Measurements from ENCODE around the gene CCT7. TPM values are rescaled to one million over a fixed set of nuclear protein-coding genes. Genes with fewer than 3 reads are reported as not detected.

The CCT7 gene
- polyA plus RNA-seq, 2 of the 4 experiments (the other 2 are of a cell fraction) = 685 to 850 TPM

- Histone ChIP-seq H3K9me3 (no peaks in the 10 kb centered on the region), H3K4me1 (peaks cover 24% of the 10 kb centered on the region), H3K27ac (no peak overlapping the region), H3K4me2 (no peak overlapping the region), H3K4me3 (no peak overlapping the region)
- ChIA-PET POLR2A (no interaction called here), CTCF (interaction anchor here (0.9 to 8.4 kb wide), 3 partner anchors 11 to 52 kb away, joined by 3 to 33 read pairs (median 4); no protein-coding TSS in a partner anchor)
- ATAC-seq (no peak), FAIRE-seq (no peak), DNase-seq (ENCODE audit: low read depth in 1 of 2, low spot score in 1 of 2) (no peak)
- no peak for TF ChIP-seq ZSCAN20 (CRISPR knock-in tag; IDR thresholded peaks at IDR 0.05)
- no peak for TF ChIP-seq EHMT2 (IDR thresholded peaks at IDR 0.05; ENCODE audit: low read depth)
- TF ChIP-seq EHF (CRISPR knock-in tag; IDR thresholded peaks at IDR 0.05) = no peak
- no peak for TF ChIP-seq MYC (IDR thresholded peaks at IDR 0.05; ENCODE audit: borderline replicate concordance, low read length)
- TF ChIP-seq REST (IDR thresholded peaks at IDR 0.05) = no peak
- TF ChIP-seq CBX2 (IDR thresholded peaks at IDR 0.05; ENCODE audit: borderline replicate concordance, low read depth) = no peak
- no peak for TF ChIP-seq TFCP2L1 (CRISPR knock-in tag; IDR thresholded peaks at IDR 0.05)
- no peak for TF ChIP-seq NR3C1 (IDR thresholded peaks at IDR 0.05)
- TF ChIP-seq FOSL2 (IDR thresholded peaks at IDR 0.05) = no peak
- no peak for TF ChIP-seq FOSL2 (CRISPR knock-in tag; IDR thresholded peaks at IDR 0.05)
- WGBS (ENCODE audit: missing lambda C conversion rate) = 100% methylated on average over 1 of the region's 1 CpG
Measured at GRCh38 chr2:73238976-73239375, 4.9 kb downstream of the CCT7 start.

- no peak overlapping the region for H3K27ac ChIP-seq
- ChIA-PET CTCF (interaction anchor here (0.9 to 8.4 kb wide), 2 partner anchors 17 to 51 kb away, joined by 3 to 33 read pairs; no protein-coding TSS in a partner anchor), POLR2A (no interaction called here)
- TF ChIP-seq FOSB (CRISPR knock-in tag; IDR thresholded peaks at IDR 0.05) (no peak), FOXS1 (CRISPR knock-in tag; IDR thresholded peaks at IDR 0.05) (no peak), MAZ (IDR thresholded peaks at IDR 0.05; ENCODE audit: borderline replicate concordance, low read depth, low read length) (no peak), RARB (CRISPR knock-in tag; IDR thresholded peaks at IDR 0.05) (no peak), EHF (CRISPR knock-in tag; IDR thresholded peaks at IDR 0.05) (no peak), CTCF (IDR thresholded peaks at IDR 0.05) (no peak), CHD4 (IDR thresholded peaks at IDR 0.05; ENCODE audit: borderline replicate concordance) (no peak), EP300 (IDR thresholded peaks at IDR 0.05) (no peak), JUN (IDR thresholded peaks at IDR 0.05) (no peak), RAD21 (conservative IDR thresholded peaks at IDR 0.05 in 1 of 2, IDR thresholded peaks at IDR 0.05 in 1 of 2) (no peak), JUNB (IDR thresholded peaks at IDR 0.05) (no peak), PBX3 (IDR thresholded peaks at IDR 0.05) (no peak), POLR2A (IDR thresholded peaks at IDR 0.05; ENCODE audit: low read length) (no peak), HOXB13 (CRISPR knock-in tag; IDR thresholded peaks at IDR 0.05; ENCODE audit: low read depth) (no peak), ATOH8 (CRISPR knock-in tag; IDR thresholded peaks at IDR 0.05; ENCODE audit: low read depth) (no peak), MAFK (IDR thresholded peaks at IDR 0.05; ENCODE audit: partially characterized antibody) (no peak), ZC3H11A (IDR thresholded peaks at IDR 0.05) (no peak), RFX5 (IDR thresholded peaks at IDR 0.05) (no peak), KDM1A (IDR thresholded peaks at IDR 0.05; ENCODE audit: low read depth) (no peak)
- FAIRE-seq = no peak
- WGBS (ENCODE audit: missing lambda C conversion rate) = 58% methylated on average over 3 of the region's 3 CpGs
- H3K4me1 ChIP-seq = peaks cover 24% of the 10 kb centered on the region
- no peak for DNase-seq (ENCODE audit: low read depth in 1 of 2, low spot score in 1 of 2)
- no peak for ATAC-seq
- H3K9me3 ChIP-seq = no peaks in the 10 kb centered on the region
- H3K4me3 ChIP-seq = no peak overlapping the region
- no peak overlapping the region for H3K4me2 ChIP-seq
Measured at GRCh38 chr2:73239776-73240175, 5.7 kb downstream of the CCT7 start.
